ENCODE results near the gene NSMCE1. TPM values are rescaled to one million over a fixed set of nuclear protein-coding genes. Genes with fewer than 3 reads are reported as not detected.

NSMCE1 gene
- total and polyA plus RNA-seq, 8 donors, result 48.6 to 71.7 (median 65.0) TPM

DNA sequence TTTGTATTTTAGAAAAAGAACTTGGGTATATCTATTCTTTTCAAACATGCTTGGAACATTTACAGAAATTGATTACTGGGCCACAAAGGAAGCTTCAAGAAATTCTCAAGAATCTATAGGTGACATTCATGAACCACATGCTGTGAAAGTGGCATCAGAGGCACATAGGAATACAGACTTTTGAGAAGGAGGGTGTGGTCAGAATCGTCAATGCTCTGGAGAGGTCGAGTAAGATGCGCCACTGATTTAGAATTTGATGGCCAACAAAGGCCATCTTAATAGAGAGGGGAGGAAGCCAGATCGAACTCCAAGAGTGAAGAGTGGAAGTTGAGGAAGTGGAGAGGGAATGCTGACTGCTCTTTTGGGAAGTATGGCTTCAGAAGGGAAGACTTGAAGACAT is 3.5 kb upstream of the NSMCE1 start:
- no peaks in the 10 kb centered on the region for H3K36me3 ChIP-seq
- H3K27me3 ChIP-seq, result no peaks in the 10 kb centered on the region
- intact Hi-C loops (cut with DNase I), result no loop called here
- ATAC-seq, result no peak
- TF ChIP-seq, protein P1, sequence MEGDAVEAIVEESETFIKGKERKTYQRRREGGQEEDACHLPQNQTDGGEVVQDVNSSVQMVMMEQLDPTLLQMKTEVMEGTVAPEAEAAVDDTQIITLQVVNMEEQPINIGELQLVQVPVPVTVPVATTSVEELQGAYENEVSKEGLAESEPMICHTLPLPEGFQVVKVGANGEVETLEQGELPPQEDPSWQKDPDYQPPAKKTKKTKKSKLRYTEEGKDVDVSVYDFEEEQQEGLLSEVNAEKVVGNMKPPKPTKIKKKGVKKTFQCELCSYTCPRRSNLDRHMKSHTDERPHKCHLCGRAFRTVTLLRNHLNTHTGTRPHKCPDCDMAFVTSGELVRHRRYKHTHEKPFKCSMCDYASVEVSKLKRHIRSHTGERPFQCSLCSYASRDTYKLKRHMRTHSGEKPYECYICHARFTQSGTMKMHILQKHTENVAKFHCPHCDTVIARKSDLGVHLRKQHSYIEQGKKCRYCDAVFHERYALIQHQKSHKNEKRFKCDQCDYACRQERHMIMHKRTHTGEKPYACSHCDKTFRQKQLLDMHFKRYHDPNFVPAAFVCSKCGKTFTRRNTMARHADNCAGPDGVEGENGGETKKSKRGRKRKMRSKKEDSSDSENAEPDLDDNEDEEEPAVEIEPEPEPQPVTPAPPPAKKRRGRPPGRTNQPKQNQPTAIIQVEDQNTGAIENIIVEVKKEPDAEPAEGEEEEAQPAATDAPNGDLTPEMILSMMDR (IDR thresholded peaks at IDR 0.05), result no peak
- H3K9me3 ChIP-seq, result no peaks in the 10 kb centered on the region
- H3K4me1 ChIP-seq, result peaks cover 3 to 13% of the 10 kb centered on the region in 2 donors
- no peak for DNase-seq
- H3K27ac ChIP-seq, result no peak overlapping the region
- no peak overlapping the region for H3K4me3 ChIP-seq

DNA sequence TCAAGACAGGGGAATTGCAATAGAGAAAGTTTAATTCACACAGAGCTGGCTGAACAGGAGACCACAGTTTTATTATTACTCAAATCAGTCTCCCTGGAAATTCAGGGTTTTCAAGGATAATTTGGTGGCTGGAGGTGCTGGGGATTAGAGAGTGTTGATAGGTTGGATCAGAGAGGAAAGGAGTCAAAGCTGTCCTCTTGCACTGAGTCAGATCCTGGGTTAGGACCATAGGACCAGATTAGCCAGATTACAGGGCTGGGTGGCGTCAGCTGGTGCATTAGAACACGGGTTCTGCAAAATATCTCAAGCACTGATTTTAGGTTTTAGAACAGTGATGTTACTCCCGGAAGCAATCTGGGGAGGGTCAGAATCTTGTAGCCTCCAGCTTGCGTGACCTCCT is 1.8 kb upstream of the NSMCE1 start:
- intact Hi-C loops (cut with DNase I), result no loop called here
- ATAC-seq (no peak), DNase-seq (no peak)
- Histone ChIP-seq H3K27ac (no peak overlapping the region), H3K27me3 (no peaks in the 10 kb centered on the region), H3K9me3 (no peaks in the 10 kb centered on the region), H3K36me3 (no peaks in the 10 kb centered on the region), H3K4me1 (peaks cover 3 to 15% of the 10 kb centered on the region in 2 donors), H3K4me3 (no peak overlapping the region)
- TF ChIP-seq, protein P1 (IDR thresholded peaks at IDR 0.05), result no peak

DNA sequence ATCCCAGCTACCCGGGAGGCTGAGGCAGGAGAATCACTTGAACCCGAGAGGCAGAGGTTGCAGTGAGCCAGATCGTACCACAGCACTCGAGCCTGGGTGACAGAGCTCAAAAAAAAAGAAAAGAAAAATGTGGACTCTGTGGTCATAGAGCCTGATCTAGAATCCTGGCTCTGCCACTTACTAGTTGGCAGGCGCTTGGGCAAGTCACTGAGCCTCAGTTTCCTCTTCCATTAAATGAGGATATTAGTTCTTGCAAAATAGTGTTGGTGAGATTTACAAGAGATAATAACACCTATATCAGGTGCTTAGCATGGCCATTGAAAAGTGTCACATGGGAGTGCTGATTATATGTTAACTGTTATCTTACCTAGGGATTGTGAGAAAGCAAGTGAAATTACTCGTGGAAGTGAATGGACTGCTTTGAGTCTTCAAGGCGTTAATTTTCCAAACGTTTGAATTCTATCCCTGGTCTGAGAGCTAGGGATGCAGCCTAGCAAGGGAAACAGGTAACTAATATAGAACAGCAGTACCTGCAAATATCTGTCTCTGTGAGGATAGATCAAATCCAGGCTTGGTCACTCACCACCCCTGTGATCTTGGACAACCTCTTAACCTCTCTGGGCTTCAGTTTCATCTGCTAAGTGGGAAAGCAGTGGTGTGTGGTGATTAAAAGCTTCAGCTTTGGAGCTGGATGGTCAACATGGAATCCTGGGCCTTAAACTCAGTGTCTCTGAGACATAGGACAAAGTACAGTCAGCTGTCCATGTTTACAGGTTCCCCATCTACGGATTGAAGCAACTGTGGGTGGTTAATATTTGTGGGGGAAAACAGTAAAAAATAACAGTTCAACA is 953 bp upstream of the NSMCE1 start:
- no peaks in the 10 kb centered on the region for H3K9me3 ChIP-seq
- no peak overlapping the region for H3K27ac ChIP-seq
- peak overlapping the region; percentile 74 to 79 for H3K4me3 ChIP-seq
- no peaks in the 10 kb centered on the region for H3K27me3 ChIP-seq
- TF ChIP-seq, protein P1 (IDR thresholded peaks at IDR 0.05), result no peak
- no peaks in the 10 kb centered on the region for H3K36me3 ChIP-seq
- ATAC-seq, result no peak
- intact Hi-C loops (cut with DNase I), result no loop called here
- peaks cover 3 to 18% of the 10 kb centered on the region in 2 donors for H3K4me1 ChIP-seq
- no peak for DNase-seq

DNA sequence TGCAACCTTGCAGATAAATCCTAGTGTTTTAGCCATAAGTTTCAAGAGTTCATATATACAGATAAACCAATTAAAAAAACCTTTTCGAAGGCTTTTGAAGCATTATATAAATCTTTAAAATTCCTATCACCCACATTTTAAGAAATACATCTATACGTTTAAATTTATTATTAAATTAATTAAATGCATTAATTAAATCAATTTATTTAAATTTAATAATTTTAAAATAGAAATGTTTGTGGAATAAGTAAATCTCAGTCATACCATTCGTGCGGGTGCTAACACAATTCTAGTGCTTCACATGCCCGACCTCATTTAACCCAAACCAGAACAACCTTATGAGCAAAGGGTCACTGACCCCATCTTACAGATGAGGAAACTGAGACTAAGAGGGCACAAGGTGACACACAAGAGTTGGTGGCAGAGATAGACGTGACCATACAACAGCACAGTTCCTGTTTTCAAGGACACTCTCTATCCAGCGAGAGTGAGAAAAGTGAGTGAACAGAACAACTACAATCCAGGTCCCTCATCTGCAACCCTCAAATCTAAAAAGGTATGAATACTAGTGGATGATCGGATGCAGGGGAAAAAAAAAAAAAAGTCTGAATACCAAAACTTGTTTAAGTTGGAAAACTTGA is 1.4 kb downstream of the NSMCE1 start:
- H3K27ac ChIP-seq, result no peak overlapping the region
- intact Hi-C loops (cut with DNase I), result no loop called here
- H3K4me1 ChIP-seq, result peaks cover 3 to 39% of the 10 kb centered on the region in 2 donors
- peak overlapping the region in 1 of 2 donors; percentile 79 for H3K4me3 ChIP-seq
- ATAC-seq (no peak), DNase-seq (no peak)
- no peaks in the 10 kb centered on the region for H3K27me3 ChIP-seq
- TF ChIP-seq, protein P1 (IDR thresholded peaks at IDR 0.05), result no peak
- H3K9me3 ChIP-seq, result no peaks in the 10 kb centered on the region
- no peaks in the 10 kb centered on the region for H3K36me3 ChIP-seq

DNA sequence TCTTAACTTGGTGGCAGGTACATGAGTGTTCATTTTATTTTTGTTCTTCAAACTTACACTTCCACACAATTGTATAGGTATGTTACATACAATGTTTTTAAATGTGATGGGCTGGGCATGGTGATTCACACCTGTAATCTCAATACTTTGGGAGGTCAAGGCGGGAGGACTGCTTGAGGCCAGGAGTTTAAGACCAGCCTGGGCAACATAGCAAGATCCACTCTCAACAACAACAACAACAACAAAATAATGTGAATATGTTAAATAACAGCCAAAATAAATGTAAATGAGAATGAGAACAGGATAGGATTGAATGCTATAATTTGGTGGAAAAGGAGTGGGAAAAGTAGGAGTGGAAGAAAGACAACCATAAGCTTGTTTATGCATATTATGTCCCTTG is 2.6 kb downstream of the NSMCE1 start:
- Histone ChIP-seq H3K9me3 (no peaks in the 10 kb centered on the region), H3K4me1 (peaks cover 3 to 47% of the 10 kb centered on the region in 2 donors), H3K36me3 (no peaks in the 10 kb centered on the region), H3K27me3 (no peaks in the 10 kb centered on the region), H3K27ac (no peak overlapping the region), H3K4me3 (no peak overlapping the region)
- ATAC-seq (no peak), DNase-seq (no peak)
- TF ChIP-seq, protein P1 (IDR thresholded peaks at IDR 0.05), result no peak
- intact Hi-C loops (cut with DNase I), result no loop called here
